ENCODE results near the gene GNG7.
"Not testable (repeated sequence)": the region's sequence is repeated elsewhere in the genome, so short reads cannot be mapped to it uniquely, and the experiment has no call there.

GNG7 gene

GRCh38 chr19:2518856-2519255 is 183.6 kb downstream of the GNG7 start:
- not testable (repeated sequence) for H3K27ac ChIP-seq (ENCODE audit: low read length); H3K4me1 ChIP-seq (ENCODE audit: control insufficient read depth, insufficient read depth, low read length); DNase-seq (ENCODE audit: low read depth, low spot score); H3K9me3 ChIP-seq (ENCODE audit: control insufficient read depth, insufficient read depth, low read length); H3K27me3 ChIP-seq (ENCODE audit: control insufficient read depth, insufficient read depth, low read length); H3K4me3 ChIP-seq (ENCODE audit: low read length); H3K36me3 ChIP-seq (ENCODE audit: control insufficient read depth, insufficient read depth, low read length)
- WGBS (ENCODE audit: insufficient coverage, insufficient read length) = no CpG with 5 or more reads among the region's 11 CpGs

GRCh38 chr19:2517881-2518601 is 184.5 kb downstream of the GNG7 start:
- peaks cover 3% of the 10 kb centered on the region; the same call in 1 of the 2 replicates for H3K4me1 ChIP-seq (ENCODE audit: control insufficient read depth, insufficient read depth, low read length)
- no peak overlapping the region for H3K27ac ChIP-seq (ENCODE audit: low read length)
- H3K36me3 ChIP-seq (ENCODE audit: control insufficient read depth, insufficient read depth, low read length) = no peaks in the 10 kb centered on the region
- no peaks in the 10 kb centered on the region for H3K9me3 ChIP-seq (ENCODE audit: control insufficient read depth, insufficient read depth, low read length)
- no peaks in the 10 kb centered on the region for H3K27me3 ChIP-seq (ENCODE audit: control insufficient read depth, insufficient read depth, low read length)
- no CpG with 5 or more reads among the region's 35 CpGs for WGBS (ENCODE audit: insufficient coverage, insufficient read length)
- no peak overlapping the region for H3K4me3 ChIP-seq (ENCODE audit: low read length)
- DNase-seq (ENCODE audit: low read depth, low spot score) = no peak

GRCh38 chr19:2516727-2517126 is 185.8 kb downstream of the GNG7 start:
- no CpG with 5 or more reads among the region's 18 CpGs for WGBS (ENCODE audit: insufficient coverage, insufficient read length)
- Histone ChIP-seq H3K4me1 (ENCODE audit: control insufficient read depth, insufficient read depth, low read length) (peaks cover 4% of the 10 kb centered on the region; the same call in 1 of the 2 replicates), H3K27me3 (ENCODE audit: control insufficient read depth, insufficient read depth, low read length) (no peaks in the 10 kb centered on the region), H3K9me3 (ENCODE audit: control insufficient read depth, insufficient read depth, low read length) (no peaks in the 10 kb centered on the region), H3K36me3 (ENCODE audit: control insufficient read depth, insufficient read depth, low read length) (no peaks in the 10 kb centered on the region), H3K27ac (ENCODE audit: low read length) (no peak overlapping the region), H3K4me3 (ENCODE audit: low read length) (no peak overlapping the region)
- no peak for DNase-seq (ENCODE audit: low read depth, low spot score)

- H3K27me3 ChIP-seq (ENCODE audit: control insufficient read depth, insufficient read depth, low read length) = no peaks in the 10 kb centered on the region
- H3K27ac ChIP-seq (ENCODE audit: low read length) = no peak overlapping the region
- H3K9me3 ChIP-seq (ENCODE audit: control insufficient read depth, insufficient read depth, low read length) = no peaks in the 10 kb centered on the region
- H3K36me3 ChIP-seq (ENCODE audit: control insufficient read depth, insufficient read depth, low read length) = no peaks in the 10 kb centered on the region
- H3K4me1 ChIP-seq (ENCODE audit: control insufficient read depth, insufficient read depth, low read length) = peaks cover 4% of the 10 kb centered on the region; the same call in 1 of the 2 replicates
- WGBS (ENCODE audit: insufficient coverage, insufficient read length) = no CpG with 5 or more reads among the region's 16 CpGs
- H3K4me3 ChIP-seq (ENCODE audit: low read length) = no peak overlapping the region
- no peak for DNase-seq (ENCODE audit: low read depth, low spot score)
These were observed 187.4 kb downstream of the GNG7 start for GRCh38 chr19:2514981-2515518.

- Histone ChIP-seq H3K36me3 (ENCODE audit: control insufficient read depth, insufficient read depth, low read length) (no peaks in the 10 kb centered on the region), H3K27ac (ENCODE audit: low read length) (no peak overlapping the region), H3K9me3 (ENCODE audit: control insufficient read depth, insufficient read depth, low read length) (no peaks in the 10 kb centered on the region), H3K4me3 (ENCODE audit: low read length) (no peak overlapping the region), H3K27me3 (ENCODE audit: control insufficient read depth, insufficient read depth, low read length) (no peaks in the 10 kb centered on the region), H3K4me1 (ENCODE audit: control insufficient read depth, insufficient read depth, low read length) (peaks cover 4% of the 10 kb centered on the region; the same call in 1 of the 2 replicates)
- WGBS (ENCODE audit: insufficient coverage, insufficient read length) = no CpG with 5 or more reads among the region's 41 CpGs
- no peak for DNase-seq (ENCODE audit: low read depth, low spot score)
These were observed 189.7 kb downstream of the GNG7 start for GRCh38 chr19:2512523-2513431.

- no peak for DNase-seq (ENCODE audit: low read depth, low spot score)
- no CpG with 5 or more reads among the region's 21 CpGs for WGBS (ENCODE audit: insufficient coverage, insufficient read length)
These were observed 190.5 kb downstream of the GNG7 start for GRCh38 chr19:2511991-2512390.

GRCh38 chr19:2511570-2511969 is 190.9 kb downstream of the GNG7 start:
- Histone ChIP-seq H3K9me3 (ENCODE audit: control insufficient read depth, insufficient read depth, low read length) (no peaks in the 10 kb centered on the region), H3K27ac (ENCODE audit: low read length) (no peak overlapping the region), H3K4me1 (ENCODE audit: control insufficient read depth, insufficient read depth, low read length) (peaks cover 4% of the 10 kb centered on the region; the same call in 1 of the 2 replicates), H3K27me3 (ENCODE audit: control insufficient read depth, insufficient read depth, low read length) (no peaks in the 10 kb centered on the region), H3K36me3 (ENCODE audit: control insufficient read depth, insufficient read depth, low read length) (no peaks in the 10 kb centered on the region), H3K4me3 (ENCODE audit: low read length) (no peak overlapping the region)
- WGBS (ENCODE audit: insufficient coverage, insufficient read length) = no CpG with 5 or more reads among the region's 22 CpGs
- no peak for DNase-seq (ENCODE audit: low read depth, low spot score)

More at GRCh38 chr19:2511991-2512390, 190.5 kb downstream of the GNG7 start:
- Histone ChIP-seq H3K27ac (ENCODE audit: low read length) (no peak overlapping the region), H3K9me3 (ENCODE audit: control insufficient read depth, insufficient read depth, low read length) (no peaks in the 10 kb centered on the region), H3K36me3 (ENCODE audit: control insufficient read depth, insufficient read depth, low read length) (no peaks in the 10 kb centered on the region), H3K4me3 (ENCODE audit: low read length) (no peak overlapping the region), H3K27me3 (ENCODE audit: control insufficient read depth, insufficient read depth, low read length) (no peaks in the 10 kb centered on the region), H3K4me1 (ENCODE audit: control insufficient read depth, insufficient read depth, low read length) (peaks cover 4% of the 10 kb centered on the region; the same call in 1 of the 2 replicates)

- Histone ChIP-seq H3K4me1 (ENCODE audit: control insufficient read depth, insufficient read depth, low read length) (peaks cover 4% of the 10 kb centered on the region; the same call in 1 of the 2 replicates), H3K4me3 (ENCODE audit: low read length) (no peak overlapping the region), H3K9me3 (ENCODE audit: control insufficient read depth, insufficient read depth, low read length) (no peaks in the 10 kb centered on the region), H3K36me3 (ENCODE audit: control insufficient read depth, insufficient read depth, low read length) (no peaks in the 10 kb centered on the region), H3K27ac (ENCODE audit: low read length) (no peak overlapping the region), H3K27me3 (ENCODE audit: control insufficient read depth, insufficient read depth, low read length) (no peaks in the 10 kb centered on the region)
- WGBS (ENCODE audit: insufficient coverage, insufficient read length) = no CpG with 5 or more reads among the region's 8 CpGs
- DNase-seq (ENCODE audit: low read depth, low spot score) = no peak
These were observed 193.4 kb downstream of the GNG7 start for GRCh38 chr19:2509096-2509495.

- Histone ChIP-seq H3K9me3 (ENCODE audit: control insufficient read depth, insufficient read depth, low read length) (no peaks in the 10 kb centered on the region), H3K36me3 (ENCODE audit: control insufficient read depth, insufficient read depth, low read length) (no peaks in the 10 kb centered on the region), H3K27me3 (ENCODE audit: control insufficient read depth, insufficient read depth, low read length) (no peaks in the 10 kb centered on the region), H3K27ac (ENCODE audit: low read length) (no peak overlapping the region), H3K4me1 (ENCODE audit: control insufficient read depth, insufficient read depth, low read length) (peaks cover 3% of the 10 kb centered on the region; the same call in 1 of the 2 replicates), H3K4me3 (ENCODE audit: low read length) (no peak overlapping the region)
- DNase-seq (ENCODE audit: low read depth, low spot score) = no peak
- no CpG with 5 or more reads among the region's 12 CpGs for WGBS (ENCODE audit: insufficient coverage, insufficient read length)
These were observed 195.4 kb downstream of the GNG7 start for GRCh38 chr19:2507109-2507508.

GRCh38 chr19:2506656-2507055 is 195.8 kb downstream of the GNG7 start:
- not testable (repeated sequence) for H3K27me3 ChIP-seq (ENCODE audit: control insufficient read depth, insufficient read depth, low read length); H3K9me3 ChIP-seq (ENCODE audit: control insufficient read depth, insufficient read depth, low read length); H3K27ac ChIP-seq (ENCODE audit: low read length); H3K4me3 ChIP-seq (ENCODE audit: low read length); H3K36me3 ChIP-seq (ENCODE audit: control insufficient read depth, insufficient read depth, low read length); DNase-seq (ENCODE audit: low read depth, low spot score); H3K4me1 ChIP-seq (ENCODE audit: control insufficient read depth, insufficient read depth, low read length)
- WGBS (ENCODE audit: insufficient coverage, insufficient read length) = no CpG with 5 or more reads among the region's 8 CpGs

Measured in iPS DF 6.9 (cell line).